Smooth muscle cell (in vitro differentiated cells): Measurements from ENCODE around the gene SHCBP1L. TPM values are rescaled to one million over a fixed set of nuclear protein-coding genes. Genes with fewer than 3 reads are reported as not detected.

Experiments
- DNase-seq: peaks from one replicate; lab custom pipeline; 2025; ENCODE audit not compliant: unreplicated experiment; lab: John Stamatoyannopoulos, UW
- H2AFZ ChIP-seq: fragments of 200-600 bp; sonication (generic); 2 replicates; pipeline ENCODE4 v1.6.0; 2016; ENCODE audit warnings: antibody characterized with exemption, low read depth, mild to moderate bottlenecking
- H3F3A ChIP-seq: fragments of 200-600 bp; sonication (generic); 2 replicates; pipeline ENCODE4 v1.6.0; 2017; ENCODE audit warnings: antibody characterized with exemption, low read depth
- H3K27ac ChIP-seq: fragments of 200-600 bp; sonication (generic); 2 replicates; pipeline ENCODE4 v1.5.1; 2016; ENCODE audit warnings: low read depth, mild to moderate bottlenecking
- H3K27me3 ChIP-seq: fragments of 200-600 bp; sonication (generic); 2 replicates; pipeline ENCODE4 v1.6.1; 2016; ENCODE audit warnings: low read depth, mild to moderate bottlenecking
- H3K36me3 ChIP-seq: fragments of 200-600 bp; sonication (generic); 2 replicates; pipeline ENCODE4 v1.5.1; 2016; ENCODE audit warnings: low read depth
- H3K4me1 ChIP-seq: fragments of 200-600 bp; sonication (generic); 2 replicates; pipeline ENCODE4 v1.5.1; 2016; ENCODE audit warnings: low read depth
- H3K4me2 ChIP-seq: fragments of 200-600 bp; sonication (generic); 2 replicates; pipeline ENCODE4 v1.6.0; 2016; ENCODE audit warnings: mild to moderate bottlenecking
- H3K4me3 ChIP-seq: fragments of 200-600 bp; sonication (generic); 2 replicates; pipeline ENCODE4 v1.5.1; 2016; ENCODE audit warnings: mild to moderate bottlenecking
- H3K79me2 ChIP-seq: fragments of 200-600 bp; sonication (generic); 2 replicates; pipeline ENCODE4 v1.6.0; 2016; ENCODE audit warnings: low read depth, mild to moderate bottlenecking
- H3K9ac ChIP-seq: fragments of 200-600 bp; sonication (generic); 2 replicates; pipeline ENCODE4 v1.6.0; 2016; ENCODE audit warnings: low read depth
- H3K9me3 ChIP-seq: fragments of 200-600 bp; sonication (generic); replicated peaks from 2 replicates; pipeline ENCODE4 v1.5.1; 2016; ENCODE audit warnings: low read depth
- H4K20me1 ChIP-seq: fragments of 200-600 bp; sonication (generic); 2 replicates; pipeline ENCODE4 v1.6.0; 2016; ENCODE audit warnings: low read depth
- WGBS: methylation state at CpG from one replicate; pipeline ENCODE4 v1.1.7; 2016; ENCODE audit warnings: low lambda C conversion rate; 5-methylcytosine and 5-hydroxymethylcytosine counted together
- polyA plus RNA-seq: library from polyadenylated mRNA; unstranded; fragments of >200 nt; fragmentation: Nextera tagmentation; extraction: Ambion mirVana; gene quantifications from 2 replicates; pipeline ENCODE4 v1.2.1, GENCODE V29; 2016
- total RNA-seq: library from RNA; depleted of rRNA; stranded (reverse); fragments of >200 nt; gene quantifications from 2 replicates; pipeline ENCODE4 v1.2.3, GENCODE V29; 2014
- TF ChIP-seq, protein P1 (sequence below): fragments of 200-600 bp; sonication (generic); IDR thresholded peaks from 2 replicates; pipeline ENCODE4 v1.5.1; 2017; ENCODE audit warnings: borderline replicate concordance, mild to moderate bottlenecking, antibody characterized with exemption; ENCODE audit not compliant: insufficient read depth, poor library complexity, severe bottlenecking

Gene SHCBP1L
- total and polyA plus RNA-seq, 2 experiments from 2014 or later: not detected

DNA sequence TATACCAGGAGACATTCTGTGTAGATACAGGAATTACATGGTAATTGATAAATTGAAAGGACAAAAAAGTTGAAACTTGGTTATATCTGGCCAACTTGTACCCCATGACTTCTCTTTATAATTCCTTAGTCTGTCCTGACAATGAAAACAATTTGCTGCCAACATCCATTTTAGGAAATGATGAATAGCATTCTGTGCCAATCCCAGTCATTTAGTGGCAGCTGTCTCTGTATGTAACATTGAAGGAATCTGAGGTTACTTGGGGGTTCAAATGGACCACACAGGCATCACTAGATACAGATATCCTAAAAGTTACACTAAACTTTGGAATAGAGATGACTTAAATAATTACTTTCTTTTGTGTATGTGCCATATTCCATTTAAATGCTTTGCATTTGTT, 75.6 kb downstream of the SHCBP1L start:
- Histone ChIP-seq H3K27me3 (no peaks in the 10 kb centered on the region), H3K79me2 (peaks cover 15% of the 10 kb centered on the region), H3K4me1 (no peaks in the 10 kb centered on the region), H3K4me2 (no peak overlapping the region), H3K9me3 (no peaks in the 10 kb centered on the region), H3F3A (peaks cover 18% of the 10 kb centered on the region), H3K9ac (no peak overlapping the region), H3K4me3 (no peak overlapping the region), H4K20me1 (peaks cover 43% of the 10 kb centered on the region), H3K36me3 (peaks cover 71% of the 10 kb centered on the region), H3K27ac (no peak overlapping the region), H2AFZ (no peak overlapping the region)
- TF ChIP-seq, protein P1, sequence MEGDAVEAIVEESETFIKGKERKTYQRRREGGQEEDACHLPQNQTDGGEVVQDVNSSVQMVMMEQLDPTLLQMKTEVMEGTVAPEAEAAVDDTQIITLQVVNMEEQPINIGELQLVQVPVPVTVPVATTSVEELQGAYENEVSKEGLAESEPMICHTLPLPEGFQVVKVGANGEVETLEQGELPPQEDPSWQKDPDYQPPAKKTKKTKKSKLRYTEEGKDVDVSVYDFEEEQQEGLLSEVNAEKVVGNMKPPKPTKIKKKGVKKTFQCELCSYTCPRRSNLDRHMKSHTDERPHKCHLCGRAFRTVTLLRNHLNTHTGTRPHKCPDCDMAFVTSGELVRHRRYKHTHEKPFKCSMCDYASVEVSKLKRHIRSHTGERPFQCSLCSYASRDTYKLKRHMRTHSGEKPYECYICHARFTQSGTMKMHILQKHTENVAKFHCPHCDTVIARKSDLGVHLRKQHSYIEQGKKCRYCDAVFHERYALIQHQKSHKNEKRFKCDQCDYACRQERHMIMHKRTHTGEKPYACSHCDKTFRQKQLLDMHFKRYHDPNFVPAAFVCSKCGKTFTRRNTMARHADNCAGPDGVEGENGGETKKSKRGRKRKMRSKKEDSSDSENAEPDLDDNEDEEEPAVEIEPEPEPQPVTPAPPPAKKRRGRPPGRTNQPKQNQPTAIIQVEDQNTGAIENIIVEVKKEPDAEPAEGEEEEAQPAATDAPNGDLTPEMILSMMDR: no peak
- DNase-seq: no peak

DNA sequence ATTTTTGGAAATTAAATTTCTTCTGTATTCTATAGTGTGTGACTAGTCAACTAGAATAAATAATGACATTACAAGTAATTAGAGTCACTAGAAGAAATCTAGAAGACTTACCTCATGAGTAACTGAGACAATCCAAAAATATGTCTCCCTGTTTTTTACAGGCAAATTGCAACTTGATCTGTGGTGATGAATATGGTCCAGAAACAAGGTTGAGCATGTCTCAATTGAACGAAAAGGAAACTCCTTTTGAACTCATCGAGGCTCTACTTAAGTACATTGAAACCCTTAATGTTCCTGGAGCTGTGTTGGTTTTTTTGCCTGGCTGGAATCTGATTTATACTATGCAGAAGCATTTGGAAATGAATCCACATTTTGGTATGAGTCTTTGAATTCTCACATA, 77.1 kb downstream of the SHCBP1L start:
- Histone ChIP-seq H3K9ac (no peak overlapping the region), H3K36me3 (peaks cover 62% of the 10 kb centered on the region), H3K79me2 (peaks cover 15% of the 10 kb centered on the region), H3K4me3 (no peak overlapping the region), H3F3A (peaks cover 8% of the 10 kb centered on the region), H3K4me1 (no peaks in the 10 kb centered on the region), H3K27ac (no peak overlapping the region), H2AFZ (no peak overlapping the region), H3K9me3 (no peaks in the 10 kb centered on the region), H3K27me3 (no peaks in the 10 kb centered on the region), H3K4me2 (no peak overlapping the region), H4K20me1 (peaks cover 46% of the 10 kb centered on the region)
- no peak for DNase-seq
- 94% methylated on average over 2 of the region's 2 CpGs for WGBS
- TF ChIP-seq, protein P1: no peak

GRCh38 chr1:182872881-182873280, 80.1 kb downstream of the SHCBP1L start:
- Histone ChIP-seq H3K4me2 (no peak overlapping the region), H3K4me3 (no peak overlapping the region), H3K79me2 (peaks cover 26% of the 10 kb centered on the region), H3K27me3 (no peaks in the 10 kb centered on the region), H3K4me1 (no peaks in the 10 kb centered on the region), H3F3A (peaks cover 3% of the 10 kb centered on the region), H2AFZ (no peak overlapping the region), H3K36me3 (peaks cover 65% of the 10 kb centered on the region), H3K27ac (no peak overlapping the region), H3K9ac (no peak overlapping the region), H4K20me1 (peaks cover 35% of the 10 kb centered on the region), H3K9me3 (no peaks in the 10 kb centered on the region)
- no peak for DNase-seq
- 100% methylated on average over 3 of the region's 3 CpGs for WGBS
- TF ChIP-seq, protein P1: no peak

GRCh38 chr1:182869241-182869666, 83.7 kb downstream of the SHCBP1L start:
- no peak overlapping the region for H3K4me2 ChIP-seq
- H3K36me3 ChIP-seq: peaks cover 59% of the 10 kb centered on the region
- no peaks in the 10 kb centered on the region for H3K4me1 ChIP-seq
- peaks cover 49% of the 10 kb centered on the region for H4K20me1 ChIP-seq
- H3K9me3 ChIP-seq: no peaks in the 10 kb centered on the region
- H3K4me3 ChIP-seq: no peak overlapping the region
- peak; percentile 10 for DNase-seq
- peaks cover 19% of the 10 kb centered on the region for H3K79me2 ChIP-seq
- peak overlapping the region; percentile 5 for H3K27ac ChIP-seq
- H2AFZ ChIP-seq: no peak overlapping the region
- 98% methylated on average over 12 of the region's 12 CpGs for WGBS
- H3K9ac ChIP-seq: no peak overlapping the region
- no peaks in the 10 kb centered on the region for H3K27me3 ChIP-seq
- TF ChIP-seq, protein P1: no peak
- H3F3A ChIP-seq: peaks cover 6% of the 10 kb centered on the region
